Mucosa of stomach (tissue), 1 donor: ENCODE measurements around the gene PHF14.

Source experiments
- H3K27me3 ChIP-seq: one replicate; pipeline ENCODE4 v1.7.0; 2013; ENCODE audit warnings: mild to moderate bottlenecking, low read length; ENCODE audit not compliant: control insufficient read depth, insufficient read depth
- H3K36me3 ChIP-seq: one replicate; pipeline ENCODE4 v1.7.0; 2013; ENCODE audit warnings: low read length; ENCODE audit not compliant: control insufficient read depth, insufficient read depth
- H3K4me1 ChIP-seq: one replicate; pipeline ENCODE4 v1.7.0; 2013; ENCODE audit warnings: mild to moderate bottlenecking, low read length; ENCODE audit not compliant: control insufficient read depth, insufficient read depth
- H3K4me3 ChIP-seq: one replicate; pipeline ENCODE4 v1.7.0; 2013; ENCODE audit warnings: low read length
- H3K9ac ChIP-seq: one replicate; pipeline ENCODE4 v1.7.0; 2013; ENCODE audit warnings: mild to moderate bottlenecking, low read length, moderate library complexity
- H3K9me3 ChIP-seq: one replicate; pipeline ENCODE4 v1.7.0; 2013; ENCODE audit warnings: mild to moderate bottlenecking, low read length, moderate library complexity; ENCODE audit not compliant: control insufficient read depth
- donor health status: Pancreatic carcinoma.

The PHF14 gene

DNA sequence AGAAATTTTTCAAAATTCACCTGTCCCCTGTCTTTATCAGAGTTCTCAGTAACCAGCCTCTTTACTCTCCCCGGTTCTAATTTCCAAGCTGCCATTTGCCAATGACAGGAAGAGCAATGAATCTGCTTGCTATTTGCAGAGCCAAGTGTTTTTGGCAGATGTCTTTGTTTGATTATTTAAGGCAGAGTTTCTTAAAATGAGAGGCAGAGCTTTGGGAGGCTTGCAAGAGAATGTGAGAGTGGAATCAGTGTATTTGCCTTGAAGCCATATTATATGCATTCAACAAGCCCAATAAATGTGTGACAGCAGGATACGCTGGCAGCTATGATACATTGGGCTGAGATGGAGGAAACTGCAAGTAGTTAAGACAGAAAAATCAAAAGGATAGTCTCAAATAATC lies 196.5 kb downstream of the PHF14 start:
- Histone ChIP-seq H3K9ac (no peak overlapping the region), H3K27me3 (no peaks in the 10 kb centered on the region), H3K4me1 (no peaks in the 10 kb centered on the region), H3K36me3 (no peaks in the 10 kb centered on the region), H3K9me3 (no peaks in the 10 kb centered on the region), H3K4me3 (no peak overlapping the region)

DNA sequence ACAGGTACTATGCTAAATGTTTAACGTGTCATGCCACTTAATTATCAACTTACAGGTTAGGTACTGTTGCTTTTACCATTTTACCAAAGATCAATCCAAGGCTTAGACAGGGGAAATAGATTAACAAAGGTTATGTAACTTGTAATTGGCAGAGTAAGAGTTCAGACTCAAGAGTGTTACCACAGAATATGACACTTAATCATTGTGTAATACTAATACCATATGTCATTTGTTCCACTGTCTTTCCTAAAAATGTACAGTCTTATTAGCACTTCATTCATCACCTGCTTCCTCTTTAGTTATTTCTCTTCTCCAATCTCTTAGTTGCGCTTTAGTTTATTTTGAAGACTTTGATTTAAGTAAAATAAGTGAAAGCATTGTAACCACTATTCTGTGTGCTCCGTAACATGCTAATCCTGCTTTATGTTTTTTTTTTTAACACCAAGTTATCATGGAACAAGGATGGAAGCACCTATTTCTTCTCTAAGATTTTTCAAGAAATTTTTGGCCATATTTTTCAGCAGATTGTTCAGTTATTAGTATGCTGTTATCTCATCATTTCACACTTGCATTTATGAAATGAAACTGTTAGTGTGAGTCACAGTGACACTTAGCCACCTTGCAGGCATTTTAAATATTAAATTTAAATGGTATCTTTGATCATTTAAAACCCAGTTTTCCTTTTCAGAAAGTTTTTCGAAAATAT lies 197.3 kb downstream of the PHF14 start:
- Histone ChIP-seq H3K9ac (no peak overlapping the region), H3K36me3 (no peaks in the 10 kb centered on the region), H3K4me1 (no peaks in the 10 kb centered on the region), H3K4me3 (no peak overlapping the region), H3K27me3 (no peaks in the 10 kb centered on the region), H3K9me3 (no peaks in the 10 kb centered on the region)

DNA sequence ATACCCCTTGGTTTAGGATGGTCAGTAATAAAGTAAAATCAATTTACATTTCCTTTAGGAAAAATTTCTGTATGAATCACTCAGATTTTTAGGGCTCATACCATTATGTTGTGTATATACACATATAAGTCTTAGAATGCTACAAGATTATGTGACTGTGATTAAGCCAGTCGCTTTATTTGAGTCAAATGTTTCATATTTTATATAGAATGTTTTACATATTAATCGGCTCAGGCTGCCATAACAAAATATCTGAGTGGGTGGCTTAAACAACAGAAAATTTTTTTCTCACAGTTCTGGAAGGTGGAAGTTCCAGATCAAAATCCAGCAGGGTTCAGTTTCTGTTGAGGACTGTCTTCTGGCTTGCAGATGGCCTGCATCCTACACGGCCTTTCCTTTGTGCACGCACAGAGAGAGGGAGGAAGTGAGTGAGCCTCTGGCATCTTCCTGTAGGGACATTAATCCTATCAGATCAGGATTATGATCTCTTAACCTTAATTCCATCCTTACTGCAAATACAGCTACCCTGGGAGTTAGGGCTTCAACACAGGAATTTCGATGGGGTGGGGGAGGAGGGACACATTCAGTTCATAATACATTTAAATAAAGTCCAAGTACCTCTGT lies 198.0 kb downstream of the PHF14 start:
- Histone ChIP-seq H3K27me3 (no peaks in the 10 kb centered on the region), H3K9ac (no peak overlapping the region), H3K36me3 (no peaks in the 10 kb centered on the region), H3K4me3 (no peak overlapping the region), H3K9me3 (no peaks in the 10 kb centered on the region), H3K4me1 (no peaks in the 10 kb centered on the region)

GRCh38 chr7:11172835-11173234 lies 199.2 kb downstream of the PHF14 start:
- Histone ChIP-seq H3K27me3 (no peaks in the 10 kb centered on the region), H3K9ac (no peak overlapping the region), H3K36me3 (no peaks in the 10 kb centered on the region), H3K9me3 (no peaks in the 10 kb centered on the region), H3K4me3 (no peak overlapping the region), H3K4me1 (no peaks in the 10 kb centered on the region)

DNA sequence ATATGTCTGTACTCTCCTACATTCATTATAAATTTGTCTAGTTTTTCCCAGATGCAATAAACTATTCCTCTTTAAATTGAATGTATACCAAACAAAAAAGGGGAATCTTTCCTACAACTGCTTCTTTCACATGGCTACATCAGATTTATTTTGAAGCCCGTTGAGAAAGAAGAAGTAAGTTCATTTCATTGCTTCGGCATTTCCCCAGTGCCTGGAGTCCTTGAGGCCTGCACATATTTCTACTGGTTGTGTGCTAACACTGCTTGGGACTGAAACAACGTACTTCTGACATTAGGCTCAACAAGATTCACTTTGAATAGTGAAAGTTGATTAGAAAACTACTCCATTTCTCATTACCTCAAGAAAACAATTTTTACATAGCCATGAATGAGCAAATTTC lies 201.7 kb downstream of the PHF14 start:
- Histone ChIP-seq H3K9me3 (no peaks in the 10 kb centered on the region), H3K4me3 (no peak overlapping the region), H3K27me3 (no peaks in the 10 kb centered on the region), H3K36me3 (no peaks in the 10 kb centered on the region), H3K9ac (no peak overlapping the region), H3K4me1 (no peaks in the 10 kb centered on the region)

DNA sequence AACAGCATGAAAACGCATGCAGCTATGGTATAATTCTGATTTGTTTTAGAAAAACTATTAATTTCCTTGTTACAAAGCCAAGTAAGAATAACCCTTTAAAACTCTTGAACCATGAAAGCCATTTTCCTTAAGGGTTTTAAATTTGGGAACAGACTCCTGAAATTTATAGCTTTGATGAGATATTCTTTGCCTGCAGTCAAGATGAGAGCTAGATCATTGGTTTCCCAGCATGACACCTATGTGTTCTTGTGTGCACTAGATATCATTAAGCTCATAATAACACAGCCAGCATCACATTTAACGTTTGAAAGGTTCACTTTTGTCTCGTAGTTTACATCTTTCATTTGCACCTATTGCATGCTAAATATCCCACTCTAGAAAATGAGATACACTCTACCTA lies 202.2 kb downstream of the PHF14 start:
- H3K9ac ChIP-seq: no peak overlapping the region
- no peaks in the 10 kb centered on the region for H3K27me3 ChIP-seq
- H3K4me3 ChIP-seq: no peak overlapping the region
- H3K4me1 ChIP-seq: no peaks in the 10 kb centered on the region
- no peaks in the 10 kb centered on the region for H3K9me3 ChIP-seq
- no peaks in the 10 kb centered on the region for H3K36me3 ChIP-seq

GRCh38 chr7:11176985-11177555 lies 203.4 kb downstream of the PHF14 start:
- Histone ChIP-seq H3K9ac (no peak overlapping the region), H3K9me3 (no peaks in the 10 kb centered on the region), H3K4me3 (no peak overlapping the region), H3K4me1 (no peaks in the 10 kb centered on the region), H3K27me3 (no peaks in the 10 kb centered on the region), H3K36me3 (no peaks in the 10 kb centered on the region)

- Histone ChIP-seq H3K36me3 (no peaks in the 10 kb centered on the region), H3K9me3 (no peaks in the 10 kb centered on the region), H3K9ac (no peak overlapping the region), H3K4me3 (no peak overlapping the region), H3K4me1 (no peaks in the 10 kb centered on the region), H3K27me3 (no peaks in the 10 kb centered on the region)
These were observed 204.1 kb downstream of the PHF14 start for GRCh38 chr7:11177793-11178192.

- no peaks in the 10 kb centered on the region for H3K36me3 ChIP-seq
- no peaks in the 10 kb centered on the region for H3K27me3 ChIP-seq
- no peak overlapping the region for H3K4me3 ChIP-seq
- no peak overlapping the region for H3K9ac ChIP-seq
- H3K9me3 ChIP-seq: no peaks in the 10 kb centered on the region
- no peaks in the 10 kb centered on the region for H3K4me1 ChIP-seq
These were observed 207.9 kb downstream of the PHF14 start for GRCh38 chr7:11181590-11181989.

DNA sequence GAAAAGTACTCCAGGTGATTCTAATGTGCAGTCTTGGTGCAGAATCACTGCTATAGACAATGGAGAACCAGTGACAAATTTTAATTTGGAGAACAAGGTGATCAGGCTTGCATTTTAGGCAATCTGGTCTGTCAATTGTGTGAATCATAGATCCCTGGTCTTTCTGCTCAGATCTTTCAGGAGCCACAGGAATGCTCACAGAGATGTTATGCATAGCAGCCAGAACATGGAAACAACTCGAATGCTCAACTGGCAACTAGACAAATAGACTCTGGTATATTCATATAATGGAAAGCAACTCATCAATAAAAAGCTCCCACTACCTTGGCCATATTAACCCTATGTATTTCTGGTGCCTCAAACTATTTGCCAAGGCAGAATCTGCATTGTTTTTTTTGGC lies 209.1 kb downstream of the PHF14 start:
- no peaks in the 10 kb centered on the region for H3K4me1 ChIP-seq
- H3K36me3 ChIP-seq: no peaks in the 10 kb centered on the region
- no peak overlapping the region for H3K9ac ChIP-seq
- H3K27me3 ChIP-seq: no peaks in the 10 kb centered on the region
- H3K4me3 ChIP-seq: no peak overlapping the region
- H3K9me3 ChIP-seq: no peaks in the 10 kb centered on the region

- Histone ChIP-seq H3K36me3 (no peaks in the 10 kb centered on the region), H3K9ac (no peak overlapping the region)
These were observed 211.6 kb downstream of the PHF14 start for GRCh38 chr7:11185179-11185815.

GRCh38 chr7:11188529-11189310 lies 215.0 kb downstream of the PHF14 start:
- no peak overlapping the region for H3K4me3 ChIP-seq
- H3K9me3 ChIP-seq: no peaks in the 10 kb centered on the region
- H3K4me1 ChIP-seq: peaks cover 6% of the 10 kb centered on the region
- no peaks in the 10 kb centered on the region for H3K36me3 ChIP-seq
- H3K27me3 ChIP-seq: no peaks in the 10 kb centered on the region
- H3K9ac ChIP-seq: no peak overlapping the region

More at GRCh38 chr7:11185179-11185815, 211.6 kb downstream of the PHF14 start:
- Histone ChIP-seq H3K27me3 (no peaks in the 10 kb centered on the region), H3K4me1 (no peaks in the 10 kb centered on the region), H3K4me3 (no peak overlapping the region), H3K9me3 (no peaks in the 10 kb centered on the region)
